Uterus (tissue), 4 donors: ENCODE data around the gene CDAN1. TPM values are rescaled to one million over a fixed set of nuclear protein-coding genes. Genes with fewer than 3 reads are reported as not detected.

Source experiments
- DNase-seq, 2 donors: peaks; one replicate each; pipeline ENCODE4 v3.0.0-alpha.2; 2019 to 2020
- H3K27ac ChIP-seq, 2 donors: fragments of 200-600 bp; sonication (generic); 1 replicate in 1 of 2; 2 replicates in 1 of 2; pipeline ENCODE4 v1.5.1; 2016 to 2018
- H3K27me3 ChIP-seq, 2 donors: fragments of 200-600 bp; sonication (generic); one replicate each; pipeline ENCODE4 v1.5.1; 2018 to 2019; ENCODE audit warnings: control low read depth in 1 of 2
- H3K36me3 ChIP-seq, 2 donors: fragments of 200-600 bp; sonication (generic); one replicate each; pipeline ENCODE4 v1.5.1; 2019; ENCODE audit warnings: control low read depth in 1 of 2
- H3K4me1 ChIP-seq, 2 donors: fragments of 200-600 bp; sonication (generic); one replicate each; pipeline ENCODE4 v1.5.1; 2018 to 2019; ENCODE audit warnings: control low read depth in 1 of 2
- H3K4me3 ChIP-seq, 2 donors: fragments of 200-600 bp; sonication (generic); 1 replicate in 1 of 2; 2 replicates in 1 of 2; pipeline ENCODE4 v1.5.1; 2018 to 2019; ENCODE audit warnings: mild to moderate bottlenecking in 1 of 2
- H3K9me3 ChIP-seq, 2 donors: fragments of 200-600 bp; sonication (generic); one replicate each; pipeline ENCODE4 v1.5.1; 2019; ENCODE audit warnings: control low read depth in 1 of 2
- CTCF ChIP-seq, 4 experiments: fragments of 200-600 bp in 2 of 4; fragments of 450-650 bp in 2 of 4; sonication (generic) in 2 of 4; IDR thresholded peaks; one replicate each; pipeline ENCODE4 v1.5.1; 2016 to 2019; ENCODE audit warnings: antibody characterized with exemption in 4 of 4, mild to moderate bottlenecking in 2 of 4, moderate library complexity in 1 of 4
- POLR2A ChIP-seq, 2 donors: fragments of 450-650 bp; IDR thresholded peaks; one replicate each; pipeline ENCODE4 v1.6.1; 2016; ENCODE audit warnings: antibody characterized with exemption in 2 of 2, mild to moderate bottlenecking in 1 of 2, moderate library complexity in 1 of 2
- intact Hi-C: fragments of 100-400 bp; cut with DNase I; formaldehyde crosslinking; loops from one replicate; pipeline ENCODE4 v1.15.1; 2023; ENCODE audit warnings: low total_unique reads
- total RNA-seq, 4 donors: library from RNA; depleted of rRNA in 3 of 4; stranded (reverse); fragments of >200 nt in 3 of 4; gene quantifications; one replicate each; pipeline versions ENCODE4 v1.1.0 to v1.2.4, GENCODE V29; 2014 to 2023
- donor health status: DM: yes; HTN: yes; CAD: no.

Gene CDAN1
- total RNA-seq, 4 donors from 2014 or later: 11.3 to 31.2 (median 19.5) TPM

- no peaks in the 10 kb centered on the region for H3K9me3 ChIP-seq
- no peak for DNase-seq
- no peak overlapping the region for H3K4me3 ChIP-seq
- H3K4me1 ChIP-seq: no peaks in the 10 kb centered on the region
- no peaks in the 10 kb centered on the region for H3K27me3 ChIP-seq
- intact Hi-C loops: no loop called here
- no peaks in the 10 kb centered on the region for H3K36me3 ChIP-seq
- TF ChIP-seq POLR2A (IDR thresholded peaks at IDR 0.05) (no peak), CTCF (IDR thresholded peaks at IDR 0.05) (no peak)
- no peak overlapping the region for H3K27ac ChIP-seq
Observed at GRCh38 chr15:42725331-42725903, 11.5 kb downstream of the CDAN1 start.

GRCh38 chr15:42724276-42724675 lies 12.7 kb downstream of the CDAN1 start:
- intact Hi-C loops: no loop called here
- TF ChIP-seq POLR2A (IDR thresholded peaks at IDR 0.05) (no peak), CTCF (IDR thresholded peaks at IDR 0.05) (no peak)
- H3K9me3 ChIP-seq: no peaks in the 10 kb centered on the region
- no peak for DNase-seq
- no peak overlapping the region for H3K4me3 ChIP-seq
- no peaks in the 10 kb centered on the region for H3K36me3 ChIP-seq
- no peaks in the 10 kb centered on the region for H3K27me3 ChIP-seq
- no peak overlapping the region for H3K27ac ChIP-seq
- H3K4me1 ChIP-seq: no peaks in the 10 kb centered on the region

DNA sequence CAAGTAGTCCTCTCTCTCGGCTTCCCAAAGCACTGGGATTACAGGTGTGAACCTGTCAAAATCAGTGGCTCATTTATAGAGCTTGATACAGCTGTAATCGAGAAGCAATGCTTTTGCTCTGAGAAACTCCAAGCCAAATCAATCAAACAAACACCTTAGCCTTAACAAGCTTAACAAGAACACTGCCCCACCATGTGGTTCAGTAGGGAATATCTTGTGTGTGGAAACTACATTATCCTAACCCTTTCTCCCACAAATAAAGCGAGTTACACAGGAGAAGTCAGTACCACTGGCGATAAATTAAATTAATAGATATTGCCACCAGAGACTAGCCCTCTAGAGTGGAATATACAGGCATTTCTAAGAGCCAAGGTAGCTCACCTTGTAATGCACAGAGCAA lies 13.9 kb downstream of the CDAN1 start:
- no peak for DNase-seq
- Histone ChIP-seq H3K9me3 (no peaks in the 10 kb centered on the region), H3K36me3 (no peaks in the 10 kb centered on the region), H3K27me3 (no peaks in the 10 kb centered on the region), H3K4me3 (no peak overlapping the region), H3K4me1 (no peaks in the 10 kb centered on the region), H3K27ac (no peak overlapping the region)
- TF ChIP-seq POLR2A (IDR thresholded peaks at IDR 0.05) (no peak), CTCF (IDR thresholded peaks at IDR 0.05) (no peak)
- intact Hi-C loops: no loop called here

DNA sequence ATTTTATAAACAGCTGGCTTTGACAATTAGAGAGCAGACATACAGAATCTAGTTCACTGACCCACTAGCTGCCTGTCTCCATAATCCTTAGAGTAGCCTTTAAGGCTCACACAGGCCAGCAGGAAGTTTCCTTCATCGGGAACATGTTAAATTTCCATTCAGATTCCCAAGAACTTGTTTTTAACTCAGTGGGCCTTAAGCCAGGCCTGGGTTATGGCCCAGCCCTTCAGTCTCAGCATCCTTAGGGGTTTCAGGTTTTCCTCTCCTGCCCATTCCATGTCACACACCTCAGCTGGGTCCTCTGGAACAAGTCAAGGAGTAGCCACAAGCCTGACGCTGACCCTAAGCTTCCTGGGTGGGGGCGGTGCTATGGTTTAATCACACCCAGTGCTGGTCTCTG lies 15.0 kb downstream of the CDAN1 start:
- no peak overlapping the region for H3K27ac ChIP-seq
- no peaks in the 10 kb centered on the region for H3K27me3 ChIP-seq
- no peak overlapping the region for H3K4me3 ChIP-seq
- DNase-seq: no peak
- TF ChIP-seq POLR2A (IDR thresholded peaks at IDR 0.05) (no peak), CTCF (IDR thresholded peaks at IDR 0.05) (no peak)
- intact Hi-C loops: no loop called here
- H3K4me1 ChIP-seq: no peaks in the 10 kb centered on the region
- no peaks in the 10 kb centered on the region for H3K9me3 ChIP-seq
- no peaks in the 10 kb centered on the region for H3K36me3 ChIP-seq

GRCh38 chr15:42721016-42721415 lies 15.9 kb downstream of the CDAN1 start:
- no peak for TF ChIP-seq CTCF (IDR thresholded peaks at IDR 0.05)
- TF ChIP-seq POLR2A (IDR thresholded peaks at IDR 0.05): no peak
- DNase-seq: no peak
- H3K9me3 ChIP-seq: no peaks in the 10 kb centered on the region
- H3K4me3 ChIP-seq: no peak overlapping the region
- no peak overlapping the region for H3K27ac ChIP-seq
- no peaks in the 10 kb centered on the region for H3K4me1 ChIP-seq
- intact Hi-C loops: no loop called here
- no peaks in the 10 kb centered on the region for H3K27me3 ChIP-seq
- H3K36me3 ChIP-seq: no peaks in the 10 kb centered on the region
